A673 (cell line): Measurements from ENCODE around the gene TCF12. TPM values are rescaled to one million over a fixed set of nuclear protein-coding genes. Genes with fewer than 3 reads are reported as not detected.

Experiments
- BruUV-seq: library from RNA; stranded (reverse); fragments of 400-500 nt; replicated peaks from 2 replicates; lab custom pipeline; 2021; lab: Mats Ljungman, UMichigan
- CTCF ChIA-PET: fragments of 300-600 bp; sonication (Branson Sonifier 250); formaldehyde crosslinking; loops from one replicate; lab custom pipeline; 2022; ENCODE audit warnings: antibody characterized with exemption; lab: Charles Lee
- POLR2A ChIA-PET: fragments of 300-600 bp; sonication (Branson Sonifier 250); formaldehyde crosslinking; loops from one replicate; lab custom pipeline; 2022; ENCODE audit warnings: antibody characterized with exemption; ENCODE audit not compliant: low non-redundant PET; lab: Charles Lee
- DNase-seq: peaks from one replicate; pipeline ENCODE4 v3.0.0-alpha.2; 2015; ENCODE audit warnings: low spot score
- H3K27ac ChIP-seq: fragments of 200-600 bp; sonication (generic); 2 replicates; pipeline ENCODE4 v1.5.1; 2016; ENCODE audit warnings: mixed run types, low read depth, mild to moderate bottlenecking, mixed read lengths, antibody characterized with exemption, low read length; ENCODE audit not compliant: poor library complexity, severe bottlenecking
- H3K27me3 ChIP-seq: fragments of 200-600 bp; sonication (generic); replicated peaks from 2 replicates; pipeline ENCODE4 v1.6.1; 2017; ENCODE audit warnings: mixed run types, low read depth, mild to moderate bottlenecking, mixed read lengths, antibody characterized with exemption, low read length; ENCODE audit not compliant: insufficient read depth, poor library complexity
- H3K36me3 ChIP-seq: fragments of 200-600 bp; sonication (generic); 2 replicates; pipeline ENCODE4 v1.6.1; 2016; ENCODE audit warnings: mixed run types, mild to moderate bottlenecking, mixed read lengths, antibody characterized with exemption, low read length; ENCODE audit not compliant: insufficient read depth, poor library complexity, severe bottlenecking
- H3K4me1 ChIP-seq: fragments of 200-600 bp; sonication (generic); 2 replicates; pipeline ENCODE4 v1.6.1; 2017; ENCODE audit warnings: mixed run types, mild to moderate bottlenecking, mixed read lengths, antibody characterized with exemption, low read length; ENCODE audit not compliant: insufficient read depth, poor library complexity, severe bottlenecking
- H3K4me3 ChIP-seq: fragments of 200-600 bp; sonication (generic); 2 replicates; pipeline ENCODE4 v1.5.1; 2016; ENCODE audit warnings: low read depth, mixed run types, mild to moderate bottlenecking, mixed read lengths, low read length; ENCODE audit not compliant: poor library complexity, severe bottlenecking
- H3K9me3 ChIP-seq: fragments of 200-600 bp; sonication (generic); 2 replicates; pipeline ENCODE4 v1.6.1; 2016; ENCODE audit warnings: mixed run types, low read depth, mild to moderate bottlenecking, mixed read lengths, antibody characterized with exemption, low read length; ENCODE audit not compliant: poor library complexity, severe bottlenecking
- EZH2 ChIP-seq: fragments of 200-600 bp; sonication (generic); IDR thresholded peaks from 2 replicates; pipeline ENCODE4 v1.6.1; 2017; ENCODE audit warnings: borderline replicate concordance, low read depth, mild to moderate bottlenecking, mixed read lengths, antibody characterized with exemption, low read length; ENCODE audit not compliant: poor library complexity, severe bottlenecking
- intact Hi-C: fragments of 100-400 bp; cut with micrococcal nuclease; formaldehyde crosslinking; loops from one replicate; pipeline ENCODE4 v1.10.0; 2022; ENCODE audit not compliant: unreplicated experiment
- total RNA-seq: library from RNA; stranded (reverse); gene quantifications from 2 replicates; pipeline ENCODE4 v1.2.3, GENCODE V29; 2021
- TF ChIP-seq, protein P1 (sequence below): fragments of 300-800, 200-600 bp; sonication (generic); conservative IDR thresholded peaks from 2 replicates; pipeline ENCODE4 v1.5.1; 2017; ENCODE audit warnings: low read depth, mild to moderate bottlenecking, antibody characterized with exemption, low read length, moderate library complexity, mixed read lengths

The TCF12 gene
- total RNA-seq, 1 experiment from 2014 or later: 351 TPM

DNA sequence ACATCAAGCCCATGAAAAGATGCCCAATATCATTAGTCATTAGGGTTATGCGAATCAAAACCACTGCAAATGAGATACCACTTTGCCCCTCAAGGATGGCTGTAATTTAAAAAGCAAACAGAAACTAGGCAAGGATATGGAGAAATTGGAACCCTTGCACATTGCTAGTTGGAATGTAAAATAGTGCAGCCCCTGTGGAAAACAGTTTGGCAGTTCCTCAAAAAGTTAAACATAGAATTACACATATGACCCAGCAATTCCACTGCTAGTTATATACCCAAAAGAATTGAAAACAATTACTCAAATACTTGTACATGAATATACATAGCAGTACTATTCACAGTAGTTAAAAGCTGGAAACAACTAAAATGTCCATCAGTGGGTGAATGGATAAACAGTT lies 271.0 kb downstream of the TCF12 start:
- intact Hi-C loops: no loop called here
- Histone ChIP-seq H3K9me3 (peaks cover 3% of the 10 kb centered on the region), H3K4me1 (no peaks in the 10 kb centered on the region), H3K36me3 (peaks cover 9% of the 10 kb centered on the region), H3K27me3 (no peaks in the 10 kb centered on the region), H3K4me3 (no peak overlapping the region), H3K27ac (no peak overlapping the region)
- BruUV-seq: no TSS peak
- TF ChIP-seq EZH2: no peak
- TF ChIP-seq, protein P1, sequence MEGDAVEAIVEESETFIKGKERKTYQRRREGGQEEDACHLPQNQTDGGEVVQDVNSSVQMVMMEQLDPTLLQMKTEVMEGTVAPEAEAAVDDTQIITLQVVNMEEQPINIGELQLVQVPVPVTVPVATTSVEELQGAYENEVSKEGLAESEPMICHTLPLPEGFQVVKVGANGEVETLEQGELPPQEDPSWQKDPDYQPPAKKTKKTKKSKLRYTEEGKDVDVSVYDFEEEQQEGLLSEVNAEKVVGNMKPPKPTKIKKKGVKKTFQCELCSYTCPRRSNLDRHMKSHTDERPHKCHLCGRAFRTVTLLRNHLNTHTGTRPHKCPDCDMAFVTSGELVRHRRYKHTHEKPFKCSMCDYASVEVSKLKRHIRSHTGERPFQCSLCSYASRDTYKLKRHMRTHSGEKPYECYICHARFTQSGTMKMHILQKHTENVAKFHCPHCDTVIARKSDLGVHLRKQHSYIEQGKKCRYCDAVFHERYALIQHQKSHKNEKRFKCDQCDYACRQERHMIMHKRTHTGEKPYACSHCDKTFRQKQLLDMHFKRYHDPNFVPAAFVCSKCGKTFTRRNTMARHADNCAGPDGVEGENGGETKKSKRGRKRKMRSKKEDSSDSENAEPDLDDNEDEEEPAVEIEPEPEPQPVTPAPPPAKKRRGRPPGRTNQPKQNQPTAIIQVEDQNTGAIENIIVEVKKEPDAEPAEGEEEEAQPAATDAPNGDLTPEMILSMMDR: no peak
- CTCF ChIA-PET: interaction anchor here (1.0 kb wide), 1 partner anchor 117 kb away, joined by 4 read pairs; no protein-coding TSS in a partner anchor
- no peak for DNase-seq
- POLR2A ChIA-PET: no interaction called here

DNA sequence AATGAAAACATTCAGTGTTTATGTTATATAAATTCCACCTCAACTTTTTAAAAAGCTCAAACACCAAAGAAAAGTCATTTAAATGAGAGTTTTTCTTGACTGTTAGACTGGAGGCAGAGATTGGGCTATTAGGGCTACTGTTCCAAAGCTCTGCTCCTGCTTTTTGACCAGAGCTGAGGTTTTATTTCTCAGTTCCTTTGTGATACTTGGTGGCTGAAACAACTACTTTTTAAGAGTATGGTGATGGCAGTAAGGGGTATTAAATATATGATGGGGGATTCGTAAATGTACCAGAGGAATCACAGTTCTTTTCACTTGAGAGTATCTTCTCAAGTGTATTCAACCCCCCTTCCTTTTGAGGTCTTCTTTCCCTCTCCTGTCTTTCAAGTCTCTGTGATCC lies 271.8 kb downstream of the TCF12 start:
- Histone ChIP-seq H3K9me3 (peaks cover 3% of the 10 kb centered on the region), H3K27me3 (no peaks in the 10 kb centered on the region), H3K36me3 (peaks cover 9% of the 10 kb centered on the region), H3K4me3 (no peak overlapping the region), H3K4me1 (no peaks in the 10 kb centered on the region), H3K27ac (no peak overlapping the region)
- ChIA-PET CTCF (interaction anchor here (1.0 kb wide), 1 partner anchor 117 kb away, joined by 4 read pairs; no protein-coding TSS in a partner anchor), POLR2A (no interaction called here)
- intact Hi-C loops: no loop called here
- no TSS peak for BruUV-seq
- no peak for TF ChIP-seq EZH2
- TF ChIP-seq, protein P1: no peak
- DNase-seq: no peak

DNA sequence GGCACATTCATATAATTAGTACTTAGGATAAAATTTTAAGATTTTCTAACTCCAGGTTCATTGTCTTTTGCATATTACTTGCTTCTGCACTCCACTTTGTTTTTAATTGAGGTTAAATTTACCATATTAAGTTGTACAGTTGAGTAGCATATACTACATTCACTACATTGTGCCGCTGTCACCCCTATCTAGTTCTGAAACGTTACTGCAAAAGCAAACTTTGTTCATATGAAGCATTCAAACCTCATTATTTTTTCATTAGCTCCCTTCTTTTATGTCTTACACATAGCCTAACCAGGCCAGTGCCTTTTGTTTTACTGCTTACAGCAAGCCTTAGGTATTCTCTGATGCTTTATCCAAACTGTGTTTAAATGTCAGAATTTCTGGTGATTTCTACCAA lies 274.7 kb downstream of the TCF12 start:
- ChIA-PET POLR2A (no interaction called here), CTCF (no interaction called here)
- no peak overlapping the region for H3K27ac ChIP-seq
- H3K4me1 ChIP-seq: peaks cover 17% of the 10 kb centered on the region
- TF ChIP-seq EZH2: no peak
- TF ChIP-seq, protein P1: no peak
- DNase-seq: no peak
- no TSS peak for BruUV-seq
- H3K4me3 ChIP-seq: no peak overlapping the region
- intact Hi-C loops: no loop called here
- peaks cover 9% of the 10 kb centered on the region for H3K36me3 ChIP-seq
- H3K9me3 ChIP-seq: no peaks in the 10 kb centered on the region
- no peaks in the 10 kb centered on the region for H3K27me3 ChIP-seq
